Psoas muscle (tissue), 8 donors: ENCODE measurements around the gene ZNF610. TPM values are rescaled to one million over a fixed set of nuclear protein-coding genes. Genes with fewer than 3 reads are reported as not detected.
"Not testable (repeated sequence)": the region's sequence is repeated elsewhere in the genome, so short reads cannot be mapped to it uniquely, and the experiment has no call there.

ENCODE experiments used
- ATAC-seq, 4 donors: fragments of 200-7000 bp; cut with Tn5 transposase; one replicate each; pipeline ENCODE4 v1.9.1; 2020; ENCODE audit warnings: moderate library complexity in 3 of 4, mild to moderate bottlenecking in 2 of 4
- DNase-seq, 2 donors: peaks; one replicate each; pipeline ENCODE4 v3.0.0-alpha.2; 2020
- H3K27ac ChIP-seq: fragments of 200-600 bp; one replicate; pipeline ENCODE4 v1.8.0; 2022
- H3K27me3 ChIP-seq, 3 donors: fragments of 200-600 bp in 1 of 3; one replicate each; pipeline versions ENCODE4 v1.6.1 to v1.8.0; 2013 to 2022; ENCODE audit warnings: low read length in 2 of 3, mild to moderate bottlenecking in 2 of 3, moderate library complexity in 1 of 3; ENCODE audit not compliant: insufficient read depth in 3 of 3
- H3K36me3 ChIP-seq, 2 donors: fragments of 200-600 bp in 1 of 2; one replicate each; pipeline versions ENCODE4 v1.6.1 to v1.8.0; 2013 to 2022; ENCODE audit warnings: low read depth in 1 of 2, mild to moderate bottlenecking in 1 of 2, moderate library complexity in 1 of 2; ENCODE audit not compliant: insufficient read depth in 1 of 2
- H3K4me1 ChIP-seq: fragments of 200-600 bp; one replicate; pipeline ENCODE4 v1.8.0; 2022
- H3K4me3 ChIP-seq: fragments of 200-600 bp; one replicate; pipeline ENCODE4 v1.8.0; 2022; ENCODE audit warnings: mild to moderate bottlenecking
- H3K9me3 ChIP-seq: fragments of 200-600 bp; one replicate; pipeline ENCODE4 v1.8.0; 2022
- WGBS, 3 donors: extraction: QIAGEN DNeasy Blood & Tissue Kit; methylation state at CpG; one replicate each; pipeline versions ENCODE4 v1.1.6 to v1.1.7; 2013; 5-methylcytosine and 5-hydroxymethylcytosine counted together
- intact Hi-C, 2 donors: fragments of 100-400 bp; cut with DNase I; formaldehyde crosslinking; loops; one replicate each; pipeline versions ENCODE4 v1.11.0 to v1.14.2; 2022
- long read RNA-seq, 2 donors: library from polyadenylated mRNA; unstranded; transcript quantifications; one replicate each; pipeline ENCODE4 v2.0.0, GENCODE V29; 2021
- polyA plus RNA-seq, 3 donors: library from polyadenylated mRNA; stranded (reverse); fragments of 200-250 nt; gene quantifications; one replicate each; pipeline ENCODE4 v1.2.3, GENCODE V29; 2013
- total RNA-seq, 4 donors: library from RNA; stranded (reverse); fragmentation: NEBNext Ultra II Directional in 2 of 4; extraction: Animal tissue kit (Norgen Biotek cat#: 25700) in 2 of 4; gene quantifications; one replicate each; pipeline versions ENCODE4 v1.2.1 to v1.2.4, GENCODE V29; 2021 to 2023
- TF ChIP-seq, protein P1 (sequence below): fragments of 200-600 bp; IDR thresholded peaks from one replicate; pipeline ENCODE4 v1.8.0; 2022; ENCODE audit warnings: antibody characterized with exemption
- donor health status: healthy with polysubstance abuse.
- donor health status: DM: no; HTN: no; CAD: no; lungs with moderate emphysema.
- donor health status: Bipolar disorder and iron deficiency.
- donor health status: healthy.
- donor health status: DM: yes; HTN: yes; CAD: no.
- donor health status: DM: no; HTN: no; CAD: no.
- donor health status: DM: no; HTN: no; CAD: no.
- donor health status: DM: yes; HTN: yes; CAD: no.

ZNF610 gene
- 1 to 10 TPM in 2 of 4 donors, under 1 TPM in 2; 0.06 to 3.7 (median 1.1) TPM for total RNA-seq
- under 1 TPM; 0.10 to 0.62 (median 0.47) TPM for polyA plus RNA-seq
- long read RNA-seq, donor 1, result 0 reads
- long read RNA-seq, donor 2, partial matches to known transcripts, result 0 of 1 reads
- long read RNA-seq, donor 2, other reads (novel, unspliced or antisense), result 0 of 1 reads

DNA sequence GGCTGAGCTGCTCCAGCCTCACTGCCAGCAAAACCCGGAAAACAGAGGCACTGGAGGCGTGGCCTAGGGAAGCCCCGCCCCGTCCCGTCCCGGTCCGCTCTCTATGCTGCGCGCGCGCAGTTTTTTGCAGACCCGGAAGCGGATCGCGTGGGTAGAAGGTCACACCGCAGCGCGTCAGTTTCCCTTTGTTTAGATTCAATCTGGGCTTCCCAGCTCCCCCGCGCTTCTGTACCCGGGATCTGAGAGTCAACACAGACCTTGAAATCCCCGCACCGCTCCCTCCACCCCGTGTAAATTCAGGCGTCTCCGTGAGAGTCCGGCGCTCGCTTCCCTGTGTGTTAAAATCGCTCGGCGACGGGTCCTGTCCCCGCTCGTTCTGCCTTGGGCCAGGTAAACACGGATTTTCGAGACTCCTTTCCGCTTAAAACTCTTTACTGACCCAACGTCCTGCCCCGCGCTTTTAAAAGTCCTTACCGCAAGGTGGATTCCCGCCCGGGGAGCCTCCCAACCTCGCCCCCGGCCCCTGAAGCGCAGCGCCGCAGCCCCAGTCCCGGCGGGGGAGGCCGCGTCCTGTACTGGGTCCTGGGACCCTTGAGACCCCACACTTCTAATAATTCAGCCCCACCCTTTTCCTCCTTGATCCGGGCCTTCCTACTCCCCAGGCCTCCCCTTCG, at the start of gene ZNF610:
TSS of gene ZNF610 (plus strand) at position 127 of the 674 bp plus-strand sequence. CDS start 12,930 bp downstream, outside the sequence.
- Histone ChIP-seq H3K27ac (peak within 1 kb of the TSS; percentile 75), H3K4me1 (no peaks in the 10 kb centered on the region), H3K9me3 (peaks cover 36% of the 10 kb centered on the region), H3K27me3 (no peaks in the 10 kb centered on the region), H3K36me3 (peaks cover 0 to 6% of the 10 kb centered on the region in 2 donors), H3K4me3 (peak within 1 kb of the TSS; percentile 77)
- TF ChIP-seq, protein P1, sequence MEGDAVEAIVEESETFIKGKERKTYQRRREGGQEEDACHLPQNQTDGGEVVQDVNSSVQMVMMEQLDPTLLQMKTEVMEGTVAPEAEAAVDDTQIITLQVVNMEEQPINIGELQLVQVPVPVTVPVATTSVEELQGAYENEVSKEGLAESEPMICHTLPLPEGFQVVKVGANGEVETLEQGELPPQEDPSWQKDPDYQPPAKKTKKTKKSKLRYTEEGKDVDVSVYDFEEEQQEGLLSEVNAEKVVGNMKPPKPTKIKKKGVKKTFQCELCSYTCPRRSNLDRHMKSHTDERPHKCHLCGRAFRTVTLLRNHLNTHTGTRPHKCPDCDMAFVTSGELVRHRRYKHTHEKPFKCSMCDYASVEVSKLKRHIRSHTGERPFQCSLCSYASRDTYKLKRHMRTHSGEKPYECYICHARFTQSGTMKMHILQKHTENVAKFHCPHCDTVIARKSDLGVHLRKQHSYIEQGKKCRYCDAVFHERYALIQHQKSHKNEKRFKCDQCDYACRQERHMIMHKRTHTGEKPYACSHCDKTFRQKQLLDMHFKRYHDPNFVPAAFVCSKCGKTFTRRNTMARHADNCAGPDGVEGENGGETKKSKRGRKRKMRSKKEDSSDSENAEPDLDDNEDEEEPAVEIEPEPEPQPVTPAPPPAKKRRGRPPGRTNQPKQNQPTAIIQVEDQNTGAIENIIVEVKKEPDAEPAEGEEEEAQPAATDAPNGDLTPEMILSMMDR, result no peak
- intact Hi-C loops, result no loop called here
- DNase-seq (peak; percentile 89 to 92), ATAC-seq (peak; percentile 99 to 100 (median 100))
- 0 to 1% (median 0%) methylated on average over 55 of the region's 55 CpGs for whole genome bisulfite sequencing, 3 donors

GRCh38 chr19:52286256-52286655, 49.8 kb upstream of the ZNF610 start:
- H3K36me3 ChIP-seq, result peaks cover 3 to 88% of the 10 kb centered on the region in 2 donors
- TF ChIP-seq, protein P1, result no peak
- WGBS, 3 donors, result 87 to 89% (median 87%) methylated on average over 6 of the region's 6 CpGs

DNA sequence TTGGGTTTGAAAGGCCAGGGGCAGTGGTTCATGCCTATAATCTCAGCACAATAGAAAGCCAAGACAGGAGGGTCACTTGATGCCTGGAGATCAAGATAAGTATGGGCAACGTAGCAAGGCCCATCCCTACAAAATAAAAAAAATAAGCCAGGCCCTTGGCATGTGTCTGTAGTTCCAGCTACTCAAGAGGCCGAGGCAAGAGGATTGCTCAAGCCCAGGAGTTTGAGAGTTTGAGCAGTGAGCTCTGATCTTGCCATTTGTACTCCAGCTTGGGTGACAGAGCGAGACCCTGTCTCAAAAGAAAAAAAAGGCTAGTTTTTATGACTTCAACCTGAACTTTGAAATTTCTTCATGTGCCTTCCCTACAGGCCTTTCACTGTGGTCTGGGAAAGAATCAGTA, 44.3 kb upstream of the ZNF610 start:
- Histone ChIP-seq H3K4me1 (peaks cover 4% of the 10 kb centered on the region), H3K27me3 (no peaks in the 10 kb centered on the region), H3K36me3 (peaks cover 3 to 46% of the 10 kb centered on the region in 2 donors), H3K27ac (no peak overlapping the region), H3K4me3 (no peak overlapping the region), H3K9me3 (no peaks in the 10 kb centered on the region)
- ATAC-seq (no peak), DNase-seq (no peak)
- TF ChIP-seq, protein P1, result no peak
- 80 to 92% (median 83%) methylated on average over 3 of the region's 3 CpGs for WGBS, 3 donors
- intact Hi-C loops, result no loop called here

More at GRCh38 chr19:52286256-52286655, 49.8 kb upstream of the ZNF610 start:
- no peak overlapping the region for H3K27ac ChIP-seq
- H3K4me3 ChIP-seq, result no peak overlapping the region
- intact Hi-C loops, result no loop called here
- ATAC-seq (no peak), DNase-seq (no peak)
- no peaks in the 10 kb centered on the region for H3K27me3 ChIP-seq
- no peaks in the 10 kb centered on the region for H3K4me1 ChIP-seq
- H3K9me3 ChIP-seq, result no peaks in the 10 kb centered on the region

GRCh38 chr19:52292946-52293345, 43.1 kb upstream of the ZNF610 start:
- ATAC-seq, DNase-seq, H3K27me3 ChIP-seq, H3K27ac ChIP-seq, intact Hi-C loops, H3K9me3 ChIP-seq, H3K4me1 ChIP-seq, H3K4me3 ChIP-seq: not testable (repeated sequence)
- WGBS, 3 donors, result 99 to 100% (median 99%) methylated on average over 6 of the region's 6 CpGs
- peaks cover 3 to 35% of the 10 kb centered on the region in 2 donors for H3K36me3 ChIP-seq

- H3K36me3 ChIP-seq, result peaks cover 5 to 30% of the 10 kb centered on the region in 2 donors
- TF ChIP-seq, protein P1, result no peak
- 12 to 23% (median 17%) methylated on average over 8 of the region's 8 CpGs for WGBS, 3 donors
- DNase-seq (no peak), ATAC-seq (peak; percentile 2 to 23 (median 7))
- intact Hi-C loops, result loop anchor here in 1 of 2 donors (2.0 to 5.0 kb wide), 2 partner anchors 28 to 1171 kb away; partner anchors contain the start of genes ZNF766 and ZNF813
- H3K27ac ChIP-seq, result peak overlapping the region; percentile 75
- peaks cover 8% of the 10 kb centered on the region for H3K4me1 ChIP-seq
- H3K4me3 ChIP-seq, result peak overlapping the region; percentile 68
- no peaks in the 10 kb centered on the region for H3K27me3 ChIP-seq
- H3K9me3 ChIP-seq, result no peaks in the 10 kb centered on the region
Measured at GRCh38 chr19:52296400-52296772, 39.7 kb upstream of the ZNF610 start.
